ENCODE measurements around the gene SLC27A6. TPM values are rescaled to one million over a fixed set of nuclear protein-coding genes. Genes with fewer than 3 reads are reported as not detected.
"Not testable (repeated sequence)": the region's sequence is repeated elsewhere in the genome, so short reads cannot be mapped to it uniquely, and the experiment has no call there.

SLC27A6 gene
- total RNA-seq, 3 donors from 2014 or later = 0.48 to 12.6 (median 4.3) TPM

DNA sequence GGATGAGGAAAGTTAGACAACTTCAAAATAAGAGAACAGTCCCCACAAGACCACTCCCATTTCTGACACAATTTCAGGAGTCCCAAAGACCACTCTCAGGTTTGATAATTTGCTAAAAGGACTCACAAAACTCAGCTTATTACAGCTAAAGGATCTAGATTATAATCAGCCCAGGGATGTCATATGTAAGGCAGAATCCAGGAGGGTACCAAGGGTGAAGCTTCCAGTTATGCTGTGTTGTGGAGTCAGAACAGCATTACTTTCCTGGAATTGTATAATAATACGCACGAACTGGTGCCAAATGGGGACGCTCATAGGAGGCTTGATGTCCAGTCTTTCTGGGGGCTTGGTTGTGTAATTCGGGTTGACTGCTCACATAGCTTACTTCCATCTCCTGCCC is 55.4 kb downstream of the SLC27A6 start:
- H3K9me3 ChIP-seq = no peaks in the 10 kb centered on the region
- no peaks in the 10 kb centered on the region for H3K4me1 ChIP-seq
- DNase-seq (ENCODE audit: low spot score in 2 of 2) = no peak
- H3K4me3 ChIP-seq = no peak overlapping the region
- no peaks in the 10 kb centered on the region for H3K36me3 ChIP-seq
- intact Hi-C loops (cut with DNase I; ENCODE audit: low total_unique reads) = no loop called here
- H3K27ac ChIP-seq = no peak overlapping the region
- H3K27me3 ChIP-seq = no peaks in the 10 kb centered on the region
- TF ChIP-seq POLR2AphosphoS5 (IDR thresholded peaks at IDR 0.05) (no peak), POLR2A (IDR thresholded peaks at IDR 0.05) (no peak), CTCF (IDR thresholded peaks at IDR 0.05) (no peak)

- no peak overlapping the region for H3K27ac ChIP-seq
- no peak for DNase-seq (ENCODE audit: low spot score in 2 of 2)
- TF ChIP-seq POLR2AphosphoS5 (IDR thresholded peaks at IDR 0.05) (no peak), POLR2A (IDR thresholded peaks at IDR 0.05) (no peak)
- intact Hi-C loops (cut with DNase I; ENCODE audit: low total_unique reads) = no loop called here
- H3K27me3 ChIP-seq = no peaks in the 10 kb centered on the region
- H3K9me3 ChIP-seq = no peaks in the 10 kb centered on the region
- H3K4me3 ChIP-seq = no peak overlapping the region
- no peaks in the 10 kb centered on the region for H3K4me1 ChIP-seq
- H3K36me3 ChIP-seq = no peaks in the 10 kb centered on the region
These were observed 56.5 kb downstream of the SLC27A6 start for GRCh38 chr5:129021744-129022143.

DNA sequence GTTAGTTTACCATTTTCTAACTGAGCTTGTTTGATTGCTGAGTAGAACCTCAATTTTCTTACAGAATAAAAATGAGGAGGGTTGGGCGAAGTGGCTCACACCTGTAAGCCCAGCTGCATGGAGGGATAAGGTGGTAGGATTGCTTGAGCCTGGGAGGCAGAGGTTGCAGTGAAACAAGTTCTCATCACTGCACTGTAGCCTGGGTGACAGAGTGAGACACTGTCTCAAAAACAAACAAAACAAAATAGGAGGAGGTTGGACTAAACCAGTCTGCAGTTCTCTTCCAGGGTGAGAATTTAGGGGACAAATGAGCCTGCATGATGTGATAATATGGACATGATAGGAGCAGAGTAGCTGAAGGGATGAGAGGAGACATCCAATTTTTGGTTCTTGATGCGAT is 57.3 kb downstream of the SLC27A6 start:
- Histone ChIP-seq H3K4me3 (no peak overlapping the region), H3K4me1 (no peaks in the 10 kb centered on the region), H3K27ac (no peak overlapping the region), H3K9me3 (no peaks in the 10 kb centered on the region), H3K36me3 (no peaks in the 10 kb centered on the region), H3K27me3 (no peaks in the 10 kb centered on the region)
- DNase-seq (ENCODE audit: low spot score in 2 of 2) = no peak
- intact Hi-C loops (cut with DNase I; ENCODE audit: low total_unique reads) = no loop called here
- TF ChIP-seq POLR2AphosphoS5 (IDR thresholded peaks at IDR 0.05) = no peak
- TF ChIP-seq CTCF (IDR thresholded peaks at IDR 0.05) = no peak
- TF ChIP-seq POLR2A (IDR thresholded peaks at IDR 0.05) = no peak

- no peak for TF ChIP-seq CTCF (IDR thresholded peaks at IDR 0.05)
- TF ChIP-seq POLR2AphosphoS5 (IDR thresholded peaks at IDR 0.05) = no peak
- TF ChIP-seq POLR2A (IDR thresholded peaks at IDR 0.05) = no peak
- no peaks in the 10 kb centered on the region for H3K9me3 ChIP-seq
- DNase-seq (ENCODE audit: low spot score in 2 of 2) = no peak
- no peak overlapping the region for H3K27ac ChIP-seq
- no peaks in the 10 kb centered on the region for H3K36me3 ChIP-seq
- no peak overlapping the region for H3K4me3 ChIP-seq
- no peaks in the 10 kb centered on the region for H3K4me1 ChIP-seq
- no peaks in the 10 kb centered on the region for H3K27me3 ChIP-seq
- intact Hi-C loops (cut with DNase I; ENCODE audit: low total_unique reads) = no loop called here
These were observed 62.0 kb downstream of the SLC27A6 start for GRCh38 chr5:129027260-129027659.

- Histone ChIP-seq H3K27me3 (no peaks in the 10 kb centered on the region), H3K4me3 (no peak overlapping the region), H3K9me3 (no peaks in the 10 kb centered on the region), H3K4me1 (no peaks in the 10 kb centered on the region), H3K36me3 (no peaks in the 10 kb centered on the region), H3K27ac (no peak overlapping the region)
- no peak for TF ChIP-seq POLR2A (IDR thresholded peaks at IDR 0.05)
- no peak for TF ChIP-seq POLR2AphosphoS5 (IDR thresholded peaks at IDR 0.05)
- no peak for TF ChIP-seq CTCF (IDR thresholded peaks at IDR 0.05)
- no peak for DNase-seq (ENCODE audit: low spot score in 2 of 2)
- intact Hi-C loops (cut with DNase I; ENCODE audit: low total_unique reads) = no loop called here
These were observed 66.8 kb downstream of the SLC27A6 start for GRCh38 chr5:129031886-129032683.

GRCh38 chr5:129036257-129036656 is 71.0 kb downstream of the SLC27A6 start:
- DNase-seq (ENCODE audit: low spot score in 2 of 2); H3K27me3 ChIP-seq; H3K36me3 ChIP-seq; H3K9me3 ChIP-seq; H3K4me1 ChIP-seq; H3K4me3 ChIP-seq; intact Hi-C loops (cut with DNase I; ENCODE audit: low total_unique reads); H3K27ac ChIP-seq: not testable (repeated sequence)

Measured in breast epithelium (tissue), 4 donors.